ENCODE measurements around the gene TNIP2. TPM values are rescaled to one million over a fixed set of nuclear protein-coding genes. Genes with fewer than 3 reads are reported as not detected.

Gene TNIP2
- total and polyA plus RNA-seq, 2 of the 13 experiments (the other 11 are each of a cell fraction or from before 2014, with no cell fraction given) = 25.6 to 38.0 TPM

GRCh38 chr4:2789351-2789750 is 33.2 kb upstream of the TNIP2 start (continued):
- no peak for TF ChIP-seq ATF2 (CRISPR knock-in tag; IDR thresholded peaks at IDR 0.05)
- TF ChIP-seq ZMYM3 (CRISPR knock-in tag; IDR thresholded peaks at IDR 0.05) = peak; percentile 75
- peak; percentile 30; the same call in 1 of the 2 replicates for TF ChIP-seq ZBTB33 (CRISPR knock-in tag; IDR thresholded peaks at IDR 0.05)
- no peak for TF ChIP-seq HDAC2 (CRISPR knock-in tag; IDR thresholded peaks at IDR 0.05)
- TF ChIP-seq NRL (CRISPR knock-in tag; IDR thresholded peaks at IDR 0.05; ENCODE audit: borderline replicate concordance) = 0 out of 2 replicates have a peak, but pooled peaks have one; percentile 17
- TF ChIP-seq ZNF263 (CRISPR knock-in tag; IDR thresholded peaks at IDR 0.05) = no peak

GRCh38 chr4:2788532-2789103 is 32.5 kb upstream of the TNIP2 start:
- intact Hi-C loops (cut with micrococcal nuclease; ENCODE audit: unreplicated experiment) (no loop called here), in situ Hi-C loops (cut with HindIII; ENCODE audit: extremely low pct_ligation_motif_present, low pct_unique_long_range_greater_than_20kb) (no loop called here)
- Histone ChIP-seq H3K27me3 (ENCODE audit: control insufficient read depth in 1 of 2, insufficient read depth in 2 of 2, low read length in 2 of 2) (no peaks in the 10 kb centered on the region), H3K79me2 (ENCODE audit: insufficient read depth, low read length) (peaks cover under 1% of the 10 kb centered on the region), H2AFZ (ENCODE audit: low read length) (no peak overlapping the region), H3K4me3 (replicated peaks in 1 of 3; ENCODE audit: insufficient read depth in 1 of 3, low read depth in 2 of 3, low read length in 3 of 3) (peak overlapping the region in 1 of 3 experiments; percentile 61; a peak in 1 of 6 replicates), H3K4me2 (ENCODE audit: low read depth, low read length) (peak overlapping the region; percentile 67), H3K4me1 (ENCODE audit: insufficient read depth, low read length) (peaks cover 81% of the 10 kb centered on the region), H3K27ac (ENCODE audit: extremely low read length, insufficient read depth, low read length) (no peak overlapping the region), H4K20me1 (ENCODE audit: insufficient read depth, low read length) (no peaks in the 10 kb centered on the region), H3K9me3 (ENCODE audit: low read length) (no peaks in the 10 kb centered on the region), H3K36me3 (replicated peaks in 1 of 2; ENCODE audit: control insufficient read depth in 1 of 2, insufficient read depth in 2 of 2, low read length in 2 of 2) (no peaks in the 10 kb centered on the region), H3K9ac (ENCODE audit: insufficient read depth, low read depth, low read length) (0 out of 2 replicates have a peak overlapping the region, but pooled peaks have one; percentile 31)
- WGBS (ENCODE audit: low lambda C conversion rate) = 5% methylated on average over 2 of the region's 4 CpGs
- FAIRE-seq (no peak), ATAC-seq (peak; percentile 4; the same call in 1 of the 3 replicates), DNase-seq (ENCODE audit: low spot score) (no peak)
- POLR2A ChIA-PET = interaction anchor here (0.7 kb wide), 1 partner anchor 26 kb away, joined by 3 read pairs; no protein-coding TSS in a partner anchor
- BruUV-seq (replicated peaks) = no TSS peak
- CTCF ChIA-PET (ENCODE audit: low intra/inter-chr PET ratio, low total read pairs) = no interaction called here
- TF ChIP-seq GPN1 (CRISPR knock-in tag; IDR thresholded peaks at IDR 0.05; ENCODE audit: borderline replicate concordance) (no peak), HNF1A (IDR thresholded peaks at IDR 0.05; ENCODE audit: low read depth) (no peak), HNF1A (CRISPR knock-in tag; IDR thresholded peaks at IDR 0.05; ENCODE audit: borderline replicate concordance) (peak; percentile 28; the same call in 1 of the 2 replicates), ZNF263 (CRISPR knock-in tag; IDR thresholded peaks at IDR 0.05) (peak; percentile 24; the same call in 1 of the 2 replicates), RARA (CRISPR knock-in tag; IDR thresholded peaks at IDR 0.05) (0 out of 2 replicates have a peak, but pooled peaks have one; percentile 30), RXRA (CRISPR knock-in tag; IDR thresholded peaks at IDR 0.05) (0 out of 2 replicates have a peak, but pooled peaks have one; percentile 10), AHR (CRISPR knock-in tag; IDR thresholded peaks at IDR 0.05) (0 out of 2 replicates have a peak, but pooled peaks have one; percentile 32), GATAD2A (CRISPR knock-in tag; IDR thresholded peaks at IDR 0.05) (peak; percentile 24; the same call in 1 of the 2 replicates), ZNF383 (CRISPR knock-in tag; IDR thresholded peaks at IDR 0.05; ENCODE audit: borderline replicate concordance) (no peak), NR2F6 (IDR thresholded peaks at IDR 0.05) (no peak), NR2F6 (CRISPR knock-in tag; IDR thresholded peaks at IDR 0.05) (peak; percentile 6; the same call in 1 of the 2 replicates), TEAD3 (CRISPR knock-in tag; optimal IDR thresholded peaks at IDR 0.05; ENCODE audit: borderline replicate concordance) (peak; percentile 9)
